Esophagus muscularis mucosa (tissue), 3 donors: ENCODE results near the gene NHLRC4.

ENCODE experiments used
- POLR2A ChIP-seq: fragments of 450-650 bp; IDR thresholded peaks from one replicate; pipeline ENCODE4 v1.6.1; 2017; ENCODE audit warnings: antibody characterized with exemption, moderate library complexity, mild to moderate bottlenecking, low read depth
- TF ChIP-seq, protein P1 (sequence below), 3 experiments: fragments of 200-600 bp in 2 of 3; fragments of 450-650 bp in 1 of 3; sonication (generic) in 2 of 3; IDR thresholded peaks; one replicate each; pipeline ENCODE4 v1.5.1; 2017 to 2019; ENCODE audit warnings: antibody characterized with exemption in 3 of 3, mild to moderate bottlenecking in 2 of 3, moderate library complexity in 1 of 3

DNA sequence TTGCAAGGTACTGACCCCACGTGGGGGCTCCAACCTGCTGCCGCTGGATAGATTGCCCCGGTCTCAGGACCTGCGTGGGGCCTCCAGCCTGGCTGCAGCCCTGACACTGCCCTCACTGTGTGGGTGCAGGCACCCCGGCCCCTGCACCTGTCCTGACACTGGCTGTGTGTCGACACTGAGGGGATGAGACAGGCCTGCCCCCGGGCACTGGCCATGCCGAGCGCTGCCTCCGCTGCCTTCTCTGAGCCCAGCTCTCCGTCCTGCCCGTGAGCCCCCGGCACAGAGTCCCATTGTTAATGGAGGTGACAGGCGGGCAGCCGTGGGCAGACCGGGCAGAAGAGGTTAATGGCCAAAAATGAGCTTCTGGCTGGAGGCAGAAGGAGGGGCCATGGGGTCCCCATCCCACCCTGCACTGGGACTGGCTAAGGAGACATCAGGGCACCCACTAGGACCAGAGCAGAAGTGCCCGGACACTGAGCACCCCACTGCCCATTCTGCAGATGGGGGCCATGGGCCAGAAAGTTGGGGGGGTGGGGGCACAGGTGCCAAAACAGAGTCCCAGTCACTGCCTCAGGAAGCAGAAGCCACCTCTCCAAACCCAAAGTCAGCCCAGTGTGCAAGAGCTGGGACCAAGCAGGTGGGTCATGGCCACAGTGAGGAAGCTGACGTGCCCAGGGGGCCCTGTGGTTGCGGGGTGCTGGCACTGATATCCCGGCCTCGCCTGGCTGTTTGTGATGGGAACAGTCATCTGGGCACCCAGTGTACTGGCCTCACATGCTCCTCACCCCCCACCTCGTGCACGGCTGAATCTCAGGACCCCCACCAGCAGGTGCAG, 9.1 kb upstream of the NHLRC4 start:
- TF ChIP-seq, protein P1, sequence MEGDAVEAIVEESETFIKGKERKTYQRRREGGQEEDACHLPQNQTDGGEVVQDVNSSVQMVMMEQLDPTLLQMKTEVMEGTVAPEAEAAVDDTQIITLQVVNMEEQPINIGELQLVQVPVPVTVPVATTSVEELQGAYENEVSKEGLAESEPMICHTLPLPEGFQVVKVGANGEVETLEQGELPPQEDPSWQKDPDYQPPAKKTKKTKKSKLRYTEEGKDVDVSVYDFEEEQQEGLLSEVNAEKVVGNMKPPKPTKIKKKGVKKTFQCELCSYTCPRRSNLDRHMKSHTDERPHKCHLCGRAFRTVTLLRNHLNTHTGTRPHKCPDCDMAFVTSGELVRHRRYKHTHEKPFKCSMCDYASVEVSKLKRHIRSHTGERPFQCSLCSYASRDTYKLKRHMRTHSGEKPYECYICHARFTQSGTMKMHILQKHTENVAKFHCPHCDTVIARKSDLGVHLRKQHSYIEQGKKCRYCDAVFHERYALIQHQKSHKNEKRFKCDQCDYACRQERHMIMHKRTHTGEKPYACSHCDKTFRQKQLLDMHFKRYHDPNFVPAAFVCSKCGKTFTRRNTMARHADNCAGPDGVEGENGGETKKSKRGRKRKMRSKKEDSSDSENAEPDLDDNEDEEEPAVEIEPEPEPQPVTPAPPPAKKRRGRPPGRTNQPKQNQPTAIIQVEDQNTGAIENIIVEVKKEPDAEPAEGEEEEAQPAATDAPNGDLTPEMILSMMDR (IDR thresholded peaks at IDR 0.05) = no peak
- no peak for TF ChIP-seq POLR2A
